GM12878 (cell line): ENCODE measurements around the gene SOAT2.

Source experiments
- BHLHE40 ChIP-seq, 2 experiments: fragments of 450-650 bp in 1 of 2; IDR thresholded peaks; 2 replicates each; pipeline ENCODE4 v1.6.1; 2011 to 2017; ENCODE audit warnings: low read depth in 2 of 2, borderline replicate concordance in 1 of 2, improper control_type of control experiment in 1 of 2, low read length in 1 of 2, mild to moderate bottlenecking in 1 of 2
- CTCF ChIP-seq, 3 experiments: IDR thresholded peaks in 2 of 3; conservative IDR thresholded peaks in 1 of 3; 2 replicates each; pipeline ENCODE4 v1.5.1; 2011; ENCODE audit warnings: low read depth in 3 of 3, low read length in 3 of 3, mild to moderate bottlenecking in 3 of 3, control low read depth in 2 of 3, moderate library complexity in 2 of 3, inconsistent platforms in 1 of 3, mixed read lengths in 1 of 3; ENCODE audit not compliant: control insufficient read depth in 2 of 3, insufficient read depth in 1 of 3; ENCODE audit errors: extremely low read depth in 1 of 3
- EGR1 ChIP-seq, 2 experiments: IDR thresholded peaks; 1 replicate in 1 of 2; 2 replicates in 1 of 2; pipeline ENCODE4 v1.6.1; 2011 to 2012; ENCODE audit warnings: low read depth in 2 of 2, low read length in 2 of 2, borderline replicate concordance in 1 of 2, mild to moderate bottlenecking in 1 of 2, moderate library complexity in 1 of 2
- ELK1 ChIP-seq: IDR thresholded peaks from 2 replicates; pipeline ENCODE4 v1.6.1; 2012; ENCODE audit warnings: low read depth, low read length, improper control_type of control experiment
- ESRRA ChIP-seq: IDR thresholded peaks from 2 replicates; pipeline ENCODE4 v1.6.1; 2012; ENCODE audit warnings: mild to moderate bottlenecking, low read length, improper control_type of control experiment
- ETV6 ChIP-seq, 2 experiments: fragments of 450-650 bp in 1 of 2; IDR thresholded peaks in 1 of 2; conservative IDR thresholded peaks in 1 of 2; 2 replicates each; pipeline ENCODE4 v1.6.1; 2014; ENCODE audit warnings: antibody characterized with exemption in 1 of 2, borderline replicate concordance in 1 of 2, low read depth in 1 of 2, mild to moderate bottlenecking in 1 of 2, moderate library complexity in 1 of 2
- MXI1 ChIP-seq: fragments of 150-350 bp; IDR thresholded peaks from 2 replicates; pipeline ENCODE4 v1.6.1; 2011; ENCODE audit warnings: low read depth, mild to moderate bottlenecking, inconsistent platforms, low read length, improper control_type of control experiment
- NBN ChIP-seq: fragments of 450-650 bp; IDR thresholded peaks from 2 replicates; pipeline ENCODE4 v1.6.1; 2016
- POLR2A ChIP-seq: IDR thresholded peaks from 2 replicates; pipeline ENCODE4 v1.6.1; 2011; ENCODE audit warnings: low read depth, mild to moderate bottlenecking, low read length
- POLR2AphosphoS5 ChIP-seq: IDR thresholded peaks from 2 replicates; pipeline ENCODE4 v1.6.1; 2011; ENCODE audit warnings: mild to moderate bottlenecking, low read length, inconsistent platforms
- RCOR1 ChIP-seq: conservative IDR thresholded peaks from 2 replicates; pipeline ENCODE4 v1.6.1; 2012; ENCODE audit warnings: low read depth, low read length, improper control_type of control experiment
- SUZ12 ChIP-seq: fragments of 200-600 bp; sonication (generic); IDR thresholded peaks from one replicate; pipeline ENCODE4 v1.6.1; 2018; ENCODE audit warnings: antibody characterized with exemption, mild to moderate bottlenecking; ENCODE audit not compliant: unreplicated experiment
- ZNF274 ChIP-seq: IDR thresholded peaks from one replicate; pipeline ENCODE4 v1.8.0; 2011; ENCODE audit not compliant: insufficient read length, insufficient read depth

- TF ChIP-seq ZNF274 (no peak), CTCF (IDR thresholded peaks at IDR 0.05 in 2 of 3, conservative IDR thresholded peaks at IDR 0.05 in 1 of 3; ENCODE audit: control insufficient read depth in 2 of 3, extremely low read depth in 1 of 3, insufficient read depth in 1 of 3, low read depth in 3 of 3, low read length in 3 of 3) (no peak), NBN (no peak), ESRRA (no peak), ELK1 (no peak), POLR2A (no peak), BHLHE40 (IDR thresholded peaks at IDR 0.05; ENCODE audit: borderline replicate concordance in 1 of 2, low read depth in 2 of 2, low read length in 1 of 2) (no peak), EGR1 (IDR thresholded peaks at IDR 0.05; ENCODE audit: borderline replicate concordance in 1 of 2, low read depth in 2 of 2, low read length in 2 of 2) (no peak), ETV6 (conservative IDR thresholded peaks at IDR 0.05 in 1 of 2, IDR thresholded peaks at IDR 0.05 in 1 of 2; ENCODE audit: borderline replicate concordance in 1 of 2, low read depth in 1 of 2) (no peak), RCOR1 (no peak), POLR2AphosphoS5 (no peak), SUZ12 (no peak), MXI1 (no peak)
Measured at GRCh38 chr12:53122961-53123468, 19.7 kb downstream of the SOAT2 start.
